ENCODE results near the gene FLNC. TPM values are rescaled to one million over a fixed set of nuclear protein-coding genes. Genes with fewer than 3 reads are reported as not detected.

The FLNC gene
- total and polyA plus RNA-seq, 2 of the 4 experiments (the other 2 are of a cell fraction): 116 to 154 TPM

- dilution Hi-C loops (cut with HindIII; ENCODE audit: low sequenced_read_pairs, unreplicated experiment): no loop called here
- Histone ChIP-seq H2AK5ac (ENCODE audit: low read depth, low read length) (no peak overlapping the region), H3K4me1 (ENCODE audit: control insufficient read depth, insufficient read depth, low read length) (no peaks in the 10 kb centered on the region), H2BK120ac (ENCODE audit: low read depth, low read length) (no peak overlapping the region), H4K8ac (ENCODE audit: low read depth in 2 of 2, low read length in 2 of 2) (no peak overlapping the region), H3K9me1 (ENCODE audit: insufficient read depth, low read length) (no peaks in the 10 kb centered on the region), H3K4ac (ENCODE audit: low read depth, low read length) (no peak overlapping the region), H3K4me2 (ENCODE audit: low read depth, low read length) (no peak overlapping the region), H2BK20ac (ENCODE audit: low read depth, low read length) (no peak overlapping the region), H3K27ac (ENCODE audit: insufficient read depth, low read length) (no peak overlapping the region), H2BK15ac (ENCODE audit: low read depth, low read length) (no peak overlapping the region), H3K23ac (ENCODE audit: low read depth, low read length) (no peak overlapping the region), H3K27me3 (ENCODE audit: control insufficient read depth, insufficient read depth, low read length) (peaks cover 18% of the 10 kb centered on the region), H2AK9ac (replicated peaks; ENCODE audit: low read depth, low read length, poor library complexity) (no peak overlapping the region), H4K91ac (ENCODE audit: insufficient read depth, low read depth, low read length) (no peak overlapping the region), H3K9ac (ENCODE audit: low read depth, low read length) (no peak overlapping the region), H3K4me3 (ENCODE audit: insufficient read depth, low read depth, low read length) (no peak overlapping the region), H3K56ac (ENCODE audit: extremely low read depth, insufficient read depth, low read length) (no peak overlapping the region), H3K79me1 (ENCODE audit: low read depth in 1 of 2, low read length in 2 of 2) (no peaks in the 10 kb centered on the region), H3K18ac (ENCODE audit: low read depth, low read length) (no peak overlapping the region), H2BK5ac (ENCODE audit: low read depth, low read length, poor library complexity, severe bottlenecking) (no peak overlapping the region), H4K20me1 (ENCODE audit: insufficient read depth, low read length) (no peaks in the 10 kb centered on the region), H4K5ac (ENCODE audit: low read depth, low read length) (no peak overlapping the region), H2AFZ (replicated peaks; ENCODE audit: low read length, poor library complexity) (no peak overlapping the region), H3K36me3 (ENCODE audit: control insufficient read depth, insufficient read depth, low read length) (no peaks in the 10 kb centered on the region), H3K9me3 (ENCODE audit: control insufficient read depth, insufficient read depth, low read length) (no peaks in the 10 kb centered on the region), H3K14ac (replicated peaks; ENCODE audit: low read depth, low read length) (no peak overlapping the region)
- in situ Hi-C loops (cut with MboI; ENCODE audit: low sequenced_read_pairs): loop anchor here (25.0 kb wide), 1 partner anchor 414 kb away; the partner anchor contains the start of gene HILPDA
- ChIA-PET CTCF (no interaction called here), POLR2A (ENCODE audit: unreplicated experiment) (no interaction called here)
- no peak for ATAC-seq (ENCODE audit: low read depth)
- TF ChIP-seq NFE2L2 (IDR thresholded peaks at IDR 0.05; ENCODE audit: low read depth, low read length) (no peak), RAD21 (IDR thresholded peaks at IDR 0.05; ENCODE audit: low read length) (no peak)
- BruUV-seq (replicated peaks): no TSS peak
- WGBS, 2 experiments (ENCODE audit: extremely low coverage in 2 of 2, insufficient read length in 1 of 2): 67% methylated on average over 2 of the region's 5 CpGs; no CpG with 5 or more reads in 1 of the 2 experiments
- intact Hi-C loops (cut with micrococcal nuclease): no loop called here
- no peak for DNase-seq
Observed at GRCh38 chr7:128876586-128876977, 46.4 kb downstream of the FLNC start.

Data from IMR-90 (cell line).